Measurements from ENCODE around the gene TPCN2.

TPCN2 gene

GRCh38 chr11:69162505-69162904 lies 113.8 kb downstream of the TPCN2 start:
- H3K4me2 ChIP-seq (ENCODE audit: insufficient read depth, low read length): no peak overlapping the region
- no peak overlapping the region for H3K4me3 ChIP-seq (ENCODE audit: low read depth in 1 of 2, low read length in 2 of 2)
- no peaks in the 10 kb centered on the region for H3K36me3 ChIP-seq (ENCODE audit: insufficient read depth, low read length)
- ATAC-seq (ENCODE audit: insufficient read depth, low read depth): no peak
- no peaks in the 10 kb centered on the region for H3K4me1 ChIP-seq (ENCODE audit: insufficient read depth, low read length)
- H3K9me3 ChIP-seq (ENCODE audit: insufficient read depth, low read length, severe bottlenecking): no peaks in the 10 kb centered on the region
- no peaks in the 10 kb centered on the region for H3K79me2 ChIP-seq (ENCODE audit: insufficient read depth, low read length)
- H2AFZ ChIP-seq (ENCODE audit: low read depth, low read length): no peak overlapping the region
- H3K27me3 ChIP-seq (ENCODE audit: insufficient read depth, low read length, poor library complexity): peaks cover 4% of the 10 kb centered on the region
- DNase-seq: no peak
- no peaks in the 10 kb centered on the region for H4K20me1 ChIP-seq (ENCODE audit: insufficient read depth, low read length)
- H3K9ac ChIP-seq (ENCODE audit: low read depth, low read length): no peak overlapping the region
- no peak overlapping the region for H3K27ac ChIP-seq (ENCODE audit: low read length)
- no peak for TF ChIP-seq EZH2 (IDR thresholded peaks at IDR 0.05; ENCODE audit: borderline replicate concordance, low read depth, low read length, severe bottlenecking)
- TF ChIP-seq, protein P1, sequence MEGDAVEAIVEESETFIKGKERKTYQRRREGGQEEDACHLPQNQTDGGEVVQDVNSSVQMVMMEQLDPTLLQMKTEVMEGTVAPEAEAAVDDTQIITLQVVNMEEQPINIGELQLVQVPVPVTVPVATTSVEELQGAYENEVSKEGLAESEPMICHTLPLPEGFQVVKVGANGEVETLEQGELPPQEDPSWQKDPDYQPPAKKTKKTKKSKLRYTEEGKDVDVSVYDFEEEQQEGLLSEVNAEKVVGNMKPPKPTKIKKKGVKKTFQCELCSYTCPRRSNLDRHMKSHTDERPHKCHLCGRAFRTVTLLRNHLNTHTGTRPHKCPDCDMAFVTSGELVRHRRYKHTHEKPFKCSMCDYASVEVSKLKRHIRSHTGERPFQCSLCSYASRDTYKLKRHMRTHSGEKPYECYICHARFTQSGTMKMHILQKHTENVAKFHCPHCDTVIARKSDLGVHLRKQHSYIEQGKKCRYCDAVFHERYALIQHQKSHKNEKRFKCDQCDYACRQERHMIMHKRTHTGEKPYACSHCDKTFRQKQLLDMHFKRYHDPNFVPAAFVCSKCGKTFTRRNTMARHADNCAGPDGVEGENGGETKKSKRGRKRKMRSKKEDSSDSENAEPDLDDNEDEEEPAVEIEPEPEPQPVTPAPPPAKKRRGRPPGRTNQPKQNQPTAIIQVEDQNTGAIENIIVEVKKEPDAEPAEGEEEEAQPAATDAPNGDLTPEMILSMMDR (IDR thresholded peaks at IDR 0.05; ENCODE audit: borderline replicate concordance, extremely low read depth, low read length, poor library complexity, severe bottlenecking): no peak

- no peaks in the 10 kb centered on the region for H3K9me3 ChIP-seq (ENCODE audit: insufficient read depth, low read length, severe bottlenecking)
- H2AFZ ChIP-seq (ENCODE audit: low read depth, low read length): no peak overlapping the region
- H3K9ac ChIP-seq (ENCODE audit: low read depth, low read length): no peak overlapping the region
- H3K79me2 ChIP-seq (ENCODE audit: insufficient read depth, low read length): no peaks in the 10 kb centered on the region
- no peak overlapping the region for H3K4me3 ChIP-seq (ENCODE audit: low read depth in 1 of 2, low read length in 2 of 2)
- H3K27me3 ChIP-seq (ENCODE audit: insufficient read depth, low read length, poor library complexity): peaks cover 4% of the 10 kb centered on the region
- no peak overlapping the region for H3K4me2 ChIP-seq (ENCODE audit: insufficient read depth, low read length)
- H3K4me1 ChIP-seq (ENCODE audit: insufficient read depth, low read length): no peaks in the 10 kb centered on the region
- no peak for ATAC-seq (ENCODE audit: insufficient read depth, low read depth)
- no peak overlapping the region for H3K27ac ChIP-seq (ENCODE audit: low read length)
- no peak for DNase-seq
- H4K20me1 ChIP-seq (ENCODE audit: insufficient read depth, low read length): no peaks in the 10 kb centered on the region
- no peaks in the 10 kb centered on the region for H3K36me3 ChIP-seq (ENCODE audit: insufficient read depth, low read length)
- TF ChIP-seq, protein P1 (IDR thresholded peaks at IDR 0.05; ENCODE audit: borderline replicate concordance, extremely low read depth, low read length, poor library complexity, severe bottlenecking): no peak
- no peak for TF ChIP-seq EZH2 (IDR thresholded peaks at IDR 0.05; ENCODE audit: borderline replicate concordance, low read depth, low read length, severe bottlenecking)
Measured at GRCh38 chr11:69163842-69164241, 115.1 kb downstream of the TPCN2 start.

DNA sequence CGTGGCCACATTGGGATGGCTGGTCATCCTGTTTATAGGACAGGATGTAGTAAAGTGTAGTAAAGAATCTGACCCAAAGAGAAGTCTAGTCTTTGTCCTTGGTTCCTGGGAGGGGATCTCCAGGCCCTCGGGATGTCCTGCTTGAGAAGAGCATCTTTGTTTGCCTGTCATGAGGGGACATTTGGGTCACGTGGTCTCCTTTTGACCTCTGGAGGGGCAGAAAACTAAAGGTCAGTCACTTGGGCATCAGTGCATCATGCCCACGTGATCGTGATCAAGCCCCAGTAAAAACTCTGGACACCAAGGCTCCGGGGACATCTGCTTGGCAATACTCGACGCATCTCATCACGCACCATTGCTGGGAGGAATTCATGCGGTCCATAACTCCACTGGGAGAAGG lies 116.1 kb downstream of the TPCN2 start:
- no peak overlapping the region for H3K27ac ChIP-seq (ENCODE audit: low read length)
- no peaks in the 10 kb centered on the region for H3K4me1 ChIP-seq (ENCODE audit: insufficient read depth, low read length)
- no peak overlapping the region for H3K9ac ChIP-seq (ENCODE audit: low read depth, low read length)
- no peak for DNase-seq
- H3K27me3 ChIP-seq (ENCODE audit: insufficient read depth, low read length, poor library complexity): peaks cover 8% of the 10 kb centered on the region
- no peak for ATAC-seq (ENCODE audit: insufficient read depth, low read depth)
- H3K79me2 ChIP-seq (ENCODE audit: insufficient read depth, low read length): no peaks in the 10 kb centered on the region
- no peak overlapping the region for H3K4me3 ChIP-seq (ENCODE audit: low read depth in 1 of 2, low read length in 2 of 2)
- H3K9me3 ChIP-seq (ENCODE audit: insufficient read depth, low read length, severe bottlenecking): no peaks in the 10 kb centered on the region
- no peak overlapping the region for H2AFZ ChIP-seq (ENCODE audit: low read depth, low read length)
- no peak for TF ChIP-seq EZH2 (IDR thresholded peaks at IDR 0.05; ENCODE audit: borderline replicate concordance, low read depth, low read length, severe bottlenecking)
- TF ChIP-seq, protein P1 (IDR thresholded peaks at IDR 0.05; ENCODE audit: borderline replicate concordance, extremely low read depth, low read length, poor library complexity, severe bottlenecking): no peak
- no peak overlapping the region for H3K4me2 ChIP-seq (ENCODE audit: insufficient read depth, low read length)
- H3K36me3 ChIP-seq (ENCODE audit: insufficient read depth, low read length): no peaks in the 10 kb centered on the region
- no peaks in the 10 kb centered on the region for H4K20me1 ChIP-seq (ENCODE audit: insufficient read depth, low read length)

GRCh38 chr11:69165775-69166174 lies 117.0 kb downstream of the TPCN2 start:
- no peaks in the 10 kb centered on the region for H4K20me1 ChIP-seq (ENCODE audit: insufficient read depth, low read length)
- no peak for DNase-seq
- H3K27ac ChIP-seq (ENCODE audit: low read length): no peak overlapping the region
- no peak overlapping the region for H2AFZ ChIP-seq (ENCODE audit: low read depth, low read length)
- no peaks in the 10 kb centered on the region for H3K36me3 ChIP-seq (ENCODE audit: insufficient read depth, low read length)
- H3K79me2 ChIP-seq (ENCODE audit: insufficient read depth, low read length): no peaks in the 10 kb centered on the region
- TF ChIP-seq EZH2 (IDR thresholded peaks at IDR 0.05; ENCODE audit: borderline replicate concordance, low read depth, low read length, severe bottlenecking): no peak
- TF ChIP-seq, protein P1 (IDR thresholded peaks at IDR 0.05; ENCODE audit: borderline replicate concordance, extremely low read depth, low read length, poor library complexity, severe bottlenecking): no peak
- H3K9me3 ChIP-seq (ENCODE audit: insufficient read depth, low read length, severe bottlenecking): no peaks in the 10 kb centered on the region
- no peak for ATAC-seq (ENCODE audit: insufficient read depth, low read depth)
- H3K9ac ChIP-seq (ENCODE audit: low read depth, low read length): no peak overlapping the region
- no peak overlapping the region for H3K4me3 ChIP-seq (ENCODE audit: low read depth in 1 of 2, low read length in 2 of 2)
- no peaks in the 10 kb centered on the region for H3K4me1 ChIP-seq (ENCODE audit: insufficient read depth, low read length)
- peaks cover 5% of the 10 kb centered on the region for H3K27me3 ChIP-seq (ENCODE audit: insufficient read depth, low read length, poor library complexity)
- H3K4me2 ChIP-seq (ENCODE audit: insufficient read depth, low read length): no peak overlapping the region

Measured in DND-41 (cell line).